K562 (cell line): ENCODE measurements around the gene LRRTM1. TPM values are rescaled to one million over a fixed set of nuclear protein-coding genes. Genes with fewer than 3 reads are reported as not detected.
A peak's percentile ranks its signal among the peaks of the same experiment; 100 is the strongest.

Experiments
- ARID1B ChIP-seq: fragments of 450-650 bp; IDR thresholded peaks from 2 replicates; pipeline ENCODE4 v1.6.1; 2016; ENCODE audit warnings: antibody characterized with exemption, mild to moderate bottlenecking, inconsistent platforms
- FOS ChIP-seq: IDR thresholded peaks from 3 replicates; pipeline ENCODE4 v1.6.1; 2011; ENCODE audit not compliant: insufficient read length; ENCODE audit errors: extremely low read depth
- FOXM1 ChIP-seq, 2 experiments: fragments of 450-650 bp in 1 of 2; sonication (generic) in 1 of 2; formaldehyde crosslinking in 1 of 2; IDR thresholded peaks; 2 replicates each; pipeline versions ENCODE4 v1.6.1 to v1.9.0; 2017 to 2022; ENCODE audit warnings: low read depth in 2 of 2, mild to moderate bottlenecking in 2 of 2, missing genetic modification reagents in 1 of 2, moderate library complexity in 1 of 2
- HCFC1 ChIP-seq: IDR thresholded peaks from 2 replicates; pipeline ENCODE4 v1.6.1; 2012; ENCODE audit warnings: low read depth, low read length, improper control_type of control experiment
- HIVEP1 ChIP-seq: fragments of 250-450 bp; sonication (Bioruptor Pico); IDR thresholded peaks from 2 replicates; pipeline ENCODE4 v1.4.0; 2020; ENCODE audit warnings: mild to moderate bottlenecking
- HNRNPL ChIP-seq: fragments of 200-400 bp; formaldehyde crosslinking; IDR thresholded peaks from 2 replicates; pipeline ENCODE4 v1.6.1; 2017; ENCODE audit warnings: low read depth, mild to moderate bottlenecking, low read length
- HNRNPLL ChIP-seq: fragments of 200-400 bp; formaldehyde crosslinking; IDR thresholded peaks from 2 replicates; pipeline ENCODE4 v1.6.1; 2017; ENCODE audit warnings: low read length, low read depth, mild to moderate bottlenecking; ENCODE audit not compliant: poor library complexity, severe bottlenecking
- MCM3 ChIP-seq: fragments of 450-650 bp; IDR thresholded peaks from 2 replicates; pipeline ENCODE4 v1.6.1; 2016
- MGA ChIP-seq: fragments of 450-650 bp; IDR thresholded peaks from 2 replicates; pipeline ENCODE4 v1.6.1; 2016; ENCODE audit warnings: mild to moderate bottlenecking, moderate library complexity
- MYNN ChIP-seq, 2 experiments: sonication (generic); formaldehyde crosslinking in 1 of 2; IDR thresholded peaks; 2 replicates each; pipeline versions ENCODE4 v1.5.0 to v1.6.1; 2016 to 2020; ENCODE audit warnings: antibody characterized with exemption in 1 of 2, missing genetic modification reagents in 1 of 2
- NFYB ChIP-seq: IDR thresholded peaks from 2 replicates; pipeline ENCODE4 v1.6.1; 2011; ENCODE audit warnings: mild to moderate bottlenecking, moderate library complexity; ENCODE audit not compliant: insufficient read length; ENCODE audit errors: extremely low read depth
- PML ChIP-seq: IDR thresholded peaks from 2 replicates; pipeline ENCODE4 v1.6.1; 2012; ENCODE audit warnings: low read length, inconsistent platforms
- SRSF1 ChIP-seq: fragments of 200-400 bp; formaldehyde crosslinking; IDR thresholded peaks from 2 replicates; pipeline ENCODE4 v1.6.1; 2017; ENCODE audit warnings: mild to moderate bottlenecking, low read depth, low read length, moderate library complexity
- ZNF146 ChIP-seq: IDR thresholded peaks from one replicate; pipeline ENCODE4 v1.6.1; 2018; ENCODE audit warnings: missing compliant biosample characterization; ENCODE audit not compliant: unreplicated experiment
- ZNF444 ChIP-seq: fragments of 250-450 bp; sonication (Bioruptor Pico); IDR thresholded peaks from 2 replicates; pipeline ENCODE4 v1.4.0; 2020; ENCODE audit warnings: mild to moderate bottlenecking, moderate library complexity
- ZNF764 ChIP-seq: fragments of 250-450 bp; sonication (Bioruptor Pico); IDR thresholded peaks from 2 replicates; pipeline ENCODE4 v1.4.0; 2020; ENCODE audit warnings: low read depth, mild to moderate bottlenecking, moderate library complexity
- ZNF79 ChIP-seq: fragments of 250-450 bp; sonication (Bioruptor Pico); IDR thresholded peaks from 2 replicates; pipeline ENCODE4 v1.4.0; 2020; ENCODE audit warnings: low read depth, mild to moderate bottlenecking, moderate library complexity
- polyA plus RNA-seq, 8 experiments: library from polyadenylated mRNA; depleted of rRNA in 4 of 8; stranded (reverse) in 5 of 8; unstranded in 3 of 8; fragments of >200 nt; fragmentation: Nextera tagmentation in 2 of 8; fragmentation: Illumina TruSeq in 1 of 8; extraction: Ambion mirVana in 2 of 8; extraction: Trizol in 1 of 8; gene quantifications; 2 replicates each; pipeline versions ENCODE4 v1.2.1 to v1.2.3, GENCODE V29; 2011 to 2014; ENCODE audit warnings: inconsistent platforms in 1 of 8, missing spikeins in 1 of 8
- total RNA-seq, 7 experiments: library from RNA; depleted of rRNA in 6 of 7; stranded (reverse); fragments of >200 nt in 6 of 7; fragmentation: Illumina TruSeq in 2 of 7; extraction: Trizol in 2 of 7; gene quantifications; 2 replicates each; pipeline versions ENCODE4 v1.2.1 to v1.2.3, GENCODE V29; 2011 to 2021; ENCODE audit warnings: low replicate concordance in 1 of 7

Gene LRRTM1
- total and polyA plus RNA-seq, 9 of the 15 experiments (the other 6 are each of a cell fraction or from before 2014, with no cell fraction given) = 0.07 to 0.33 (median 0.11) TPM; not detected in 6

- TF ChIP-seq MGA = peak; percentile 32; the same call in 1 of the 2 replicates
- TF ChIP-seq NFYB = no peak
- TF ChIP-seq PML = no peak
- no peak for TF ChIP-seq ARID1B
- TF ChIP-seq HNRNPLL = no peak
- TF ChIP-seq ZNF764 (CRISPR knock-in tag) = no peak
- no peak for TF ChIP-seq HCFC1
- no peak for TF ChIP-seq MYNN (IDR thresholded peaks at IDR 0.05)
- TF ChIP-seq MYNN (CRISPR knock-in tag; IDR thresholded peaks at IDR 0.05) = no peak
- no peak for TF ChIP-seq FOXM1 (IDR thresholded peaks at IDR 0.05; ENCODE audit: low read depth)
- TF ChIP-seq FOXM1 (CRISPR knock-in tag; IDR thresholded peaks at IDR 0.05; ENCODE audit: low read depth) = no peak
- no peak for TF ChIP-seq ZNF146 (CRISPR knock-in tag)
- no peak for TF ChIP-seq FOS
- no peak for TF ChIP-seq ZNF444 (CRISPR knock-in tag)
- TF ChIP-seq HNRNPL = no peak
- no peak for TF ChIP-seq MCM3
- TF ChIP-seq ZNF79 (CRISPR knock-in tag) = no peak
- no peak for TF ChIP-seq SRSF1
- no peak for TF ChIP-seq HIVEP1 (CRISPR knock-in tag)
Observed at GRCh38 chr2:80303006-80303908, 1.3 kb downstream of the LRRTM1 start (continued).
